DMS114 treated with DMSO at 0.1 percent for 48 hours (cell line): ENCODE data around the gene PHETA1.
"Not testable (repeated sequence)": the region's sequence is repeated elsewhere in the genome, so short reads cannot be mapped to it uniquely, and the experiment has no call there.

Experiments
- DNase-seq: peaks from one replicate; lab custom pipeline; 2025; ENCODE audit not compliant: unreplicated experiment; lab: John Stamatoyannopoulos, UW

Gene PHETA1

GRCh38 chr12:111351026-111351425 is 17.9 kb downstream of the PHETA1 start:
- no peak for DNase-seq

- no peak for DNase-seq
These were observed 19.0 kb downstream of the PHETA1 start for GRCh38 chr12:111349748-111350520.

GRCh38 chr12:111349101-111349747 is 19.7 kb downstream of the PHETA1 start:
- no peak for DNase-seq

- DNase-seq, result no peak
These were observed 20.8 kb downstream of the PHETA1 start for GRCh38 chr12:111347891-111348644.

GRCh38 chr12:111344254-111344875 is 24.5 kb downstream of the PHETA1 start:
- DNase-seq, result no peak

- DNase-seq, result no peak
These were observed 25.7 kb downstream of the PHETA1 start for GRCh38 chr12:111343181-111343580.

- no peak for DNase-seq
These were observed 26.5 kb downstream of the PHETA1 start for GRCh38 chr12:111342376-111342775.

- no peak for DNase-seq
These were observed 27.3 kb downstream of the PHETA1 start for GRCh38 chr12:111341426-111342065.

- DNase-seq, result not testable (repeated sequence)
These were observed 28.2 kb downstream of the PHETA1 start for GRCh38 chr12:111340680-111341079.

GRCh38 chr12:111340231-111340630 is 28.7 kb downstream of the PHETA1 start:
- no peak for DNase-seq

GRCh38 chr12:111339321-111339938 is 29.5 kb downstream of the PHETA1 start:
- DNase-seq, result no peak

GRCh38 chr12:111338096-111338495 is 30.8 kb downstream of the PHETA1 start:
- no peak for DNase-seq

GRCh38 chr12:111337371-111337770 is 31.5 kb downstream of the PHETA1 start:
- no peak for DNase-seq

- DNase-seq, result not testable (repeated sequence)
These were observed 32.5 kb downstream of the PHETA1 start for GRCh38 chr12:111336411-111336810.

GRCh38 chr12:111335811-111336210 is 33.1 kb downstream of the PHETA1 start:
- DNase-seq, result no peak

- not testable (repeated sequence) for DNase-seq
These were observed 33.6 kb downstream of the PHETA1 start for GRCh38 chr12:111335301-111335700.

- DNase-seq, result no peak
These were observed 34.4 kb downstream of the PHETA1 start for GRCh38 chr12:111334393-111334915.

- DNase-seq, result peak; percentile 69
These were observed 37.8 kb downstream of the PHETA1 start for GRCh38 chr12:111330800-111331752.

- no peak for DNase-seq
These were observed 40.8 kb downstream of the PHETA1 start for GRCh38 chr12:111328138-111328537.
